Sciatic nerve (tissue), 2 donors: Measurements from ENCODE around the gene SMURF2. TPM values are rescaled to one million over a fixed set of nuclear protein-coding genes. Genes with fewer than 3 reads are reported as not detected.

Experiments
- ATAC-seq: fragments of 200-7000 bp; cut with Tn5 transposase; one replicate; pipeline ENCODE4 v1.9.1; 2020; ENCODE audit warnings: mild to moderate bottlenecking, moderate library complexity
- DNase-seq: peaks from one replicate; pipeline ENCODE4 v3.0.0-alpha.2; 2020; ENCODE audit warnings: low spot score
- intact Hi-C: fragments of 100-400 bp; cut with DNase I; formaldehyde crosslinking; loops from one replicate; pipeline ENCODE4 v1.14.2; 2022
- microRNA-seq: library from miRNA; unstranded; fragments of <30 nt; microRNA quantifications from one replicate; pipeline ENCODE4 v1.2.0, GENCODE V29; 2020
- total RNA-seq: library from RNA; stranded (reverse); fragmentation: NEBNext Ultra II Directional; extraction: Animal tissue kit (Norgen Biotek cat#: 25700); gene quantifications from one replicate; pipeline ENCODE4 v1.2.1, GENCODE V29; 2021
- donor health status: DM: no; HTN: no; CAD: no.
- donor health status: DM: no; HTN: no; CAD: no.

SMURF2 gene
- total RNA-seq, 1 donor from 2014 or later: 29.8 TPM

- DNase-seq: no peak
- ATAC-seq: no peak
- intact Hi-C loops: no loop called here
These were observed 162.2 kb downstream of the SMURF2 start for GRCh38 chr17:64499805-64500486.

GRCh38 chr17:64498308-64499203, 163.6 kb downstream of the SMURF2 start:
- intact Hi-C loops: no loop called here
- ATAC-seq (no peak), DNase-seq (no peak)

GRCh38 chr17:64497565-64498035, 164.5 kb downstream of the SMURF2 start:
- intact Hi-C loops: no loop called here
- no peak for DNase-seq
- ATAC-seq: no peak

GRCh38 chr17:64496786-64497564, 165.1 kb downstream of the SMURF2 start, which contains the start of gene POLG2:
POLG2 (minus strand) TSS chr17:64497054; CDS start chr17:64496968, 86 bp downstream.
- intact Hi-C loops: no loop called here
- ATAC-seq: peak; percentile 98
- peak; percentile 95 for DNase-seq

- intact Hi-C loops: no loop called here
These were observed 165.7 kb downstream of the SMURF2 start for GRCh38 chr17:64496348-64496785.

More at GRCh38 chr17:64496348-64496785, 165.7 kb downstream of the SMURF2 start:
- no peak for DNase-seq
- ATAC-seq: no peak

Small RNAs within 50 kb of the gene (microRNA-seq; reads per million reads assigned to microRNA genes)
- gene MIR3064: 2.5 reads per million
- gene MIR5047: not detected

Other genes starting within 250 kb of the SMURF2 start
- 13.5 TPM for gene MILR1, start 213.2 kb downstream of the SMURF2 start, total RNA-seq
- gene POLG2, start 165.3 kb downstream of the SMURF2 start, total RNA-seq: 19.4 TPM
- gene DDX5, start 156.0 kb downstream of the SMURF2 start, total RNA-seq: 667 TPM
- gene CEP95, start 155.3 kb downstream of the SMURF2 start, total RNA-seq: 72.0 TPM